Skeletal muscle satellite cell (primary cell): Measurements from ENCODE around the gene ANXA3.

ENCODE experiments used
- H3K27me3 ChIP-seq: 2 replicates; pipeline ENCODE4 v1.7.0; 2013; ENCODE audit warnings: low read length; ENCODE audit not compliant: control insufficient read depth, insufficient read depth
- H3K36me3 ChIP-seq: 2 replicates; pipeline ENCODE4 v1.7.0; 2013; ENCODE audit warnings: mild to moderate bottlenecking, control low read depth, low read length; ENCODE audit not compliant: insufficient read depth
- H3K4me1 ChIP-seq: 2 replicates; pipeline ENCODE4 v1.7.0; 2013; ENCODE audit warnings: low read length; ENCODE audit not compliant: control insufficient read depth, insufficient read depth
- H3K4me2 ChIP-seq: 2 replicates; pipeline ENCODE4 v1.7.0; 2013; ENCODE audit warnings: mild to moderate bottlenecking, low read length
- H3K4me3 ChIP-seq: 2 replicates; pipeline ENCODE4 v1.7.0; 2013; ENCODE audit warnings: low read length
- H3K9ac ChIP-seq: 2 replicates; pipeline ENCODE4 v1.7.0; 2013; ENCODE audit warnings: mild to moderate bottlenecking, low read depth, low read length, moderate library complexity
- H3K9me3 ChIP-seq: replicated peaks from 2 replicates; pipeline ENCODE4 v1.7.0; 2013; ENCODE audit warnings: mild to moderate bottlenecking, control low read depth, low read length

ANXA3 gene

GRCh38 chr4:78603384-78603783 is 51.8 kb downstream of the ANXA3 start:
- no peak overlapping the region for H3K9ac ChIP-seq
- no peaks in the 10 kb centered on the region for H3K4me1 ChIP-seq
- no peak overlapping the region for H3K4me2 ChIP-seq
- H3K9me3 ChIP-seq: no peaks in the 10 kb centered on the region
- no peak overlapping the region for H3K4me3 ChIP-seq
- no peaks in the 10 kb centered on the region for H3K27me3 ChIP-seq
- no peaks in the 10 kb centered on the region for H3K36me3 ChIP-seq

GRCh38 chr4:78604988-78605387 is 53.4 kb downstream of the ANXA3 start:
- no peak overlapping the region for H3K4me2 ChIP-seq
- no peak overlapping the region for H3K4me3 ChIP-seq
- no peaks in the 10 kb centered on the region for H3K9me3 ChIP-seq
- no peak overlapping the region for H3K9ac ChIP-seq
- peaks cover under 1% of the 10 kb centered on the region for H3K4me1 ChIP-seq
- H3K36me3 ChIP-seq: no peaks in the 10 kb centered on the region
- no peaks in the 10 kb centered on the region for H3K27me3 ChIP-seq

- H3K9me3 ChIP-seq: no peaks in the 10 kb centered on the region
- H3K4me1 ChIP-seq: peaks cover 11% of the 10 kb centered on the region
- H3K27me3 ChIP-seq: no peaks in the 10 kb centered on the region
- no peak overlapping the region for H3K9ac ChIP-seq
- no peak overlapping the region for H3K4me3 ChIP-seq
- no peak overlapping the region for H3K4me2 ChIP-seq
- no peaks in the 10 kb centered on the region for H3K36me3 ChIP-seq
Measured at GRCh38 chr4:78606035-78606434, 54.5 kb downstream of the ANXA3 start.

- peaks cover 13% of the 10 kb centered on the region for H3K4me1 ChIP-seq
- no peaks in the 10 kb centered on the region for H3K9me3 ChIP-seq
- no peaks in the 10 kb centered on the region for H3K27me3 ChIP-seq
- H3K4me2 ChIP-seq: no peak overlapping the region
- no peaks in the 10 kb centered on the region for H3K36me3 ChIP-seq
- H3K9ac ChIP-seq: no peak overlapping the region
- H3K4me3 ChIP-seq: no peak overlapping the region
Measured at GRCh38 chr4:78606530-78607095, 55.0 kb downstream of the ANXA3 start.

- no peaks in the 10 kb centered on the region for H3K27me3 ChIP-seq
- no peaks in the 10 kb centered on the region for H3K36me3 ChIP-seq
- no peak overlapping the region for H3K9ac ChIP-seq
- H3K4me1 ChIP-seq: peaks cover 13% of the 10 kb centered on the region
- H3K4me2 ChIP-seq: no peak overlapping the region
- no peak overlapping the region for H3K4me3 ChIP-seq
- no peaks in the 10 kb centered on the region for H3K9me3 ChIP-seq
Measured at GRCh38 chr4:78608684-78609083, 57.1 kb downstream of the ANXA3 start.

GRCh38 chr4:78609580-78609979 is 58.0 kb downstream of the ANXA3 start:
- peaks cover 13% of the 10 kb centered on the region for H3K4me1 ChIP-seq
- no peaks in the 10 kb centered on the region for H3K9me3 ChIP-seq
- no peaks in the 10 kb centered on the region for H3K27me3 ChIP-seq
- H3K9ac ChIP-seq: no peak overlapping the region
- H3K4me2 ChIP-seq: no peak overlapping the region
- no peaks in the 10 kb centered on the region for H3K36me3 ChIP-seq
- H3K4me3 ChIP-seq: no peak overlapping the region

GRCh38 chr4:78610546-78611214 is 59.1 kb downstream of the ANXA3 start:
- no peaks in the 10 kb centered on the region for H3K36me3 ChIP-seq
- H3K4me2 ChIP-seq: no peak overlapping the region
- H3K4me1 ChIP-seq: peaks cover 13% of the 10 kb centered on the region
- H3K27me3 ChIP-seq: no peaks in the 10 kb centered on the region
- no peak overlapping the region for H3K4me3 ChIP-seq
- no peak overlapping the region for H3K9ac ChIP-seq
- no peaks in the 10 kb centered on the region for H3K9me3 ChIP-seq

GRCh38 chr4:78611215-78611558 is 59.6 kb downstream of the ANXA3 start:
- no peaks in the 10 kb centered on the region for H3K9me3 ChIP-seq
- H3K4me3 ChIP-seq: no peak overlapping the region
- H3K4me2 ChIP-seq: no peak overlapping the region

GRCh38 chr4:78612398-78613178 is 61.0 kb downstream of the ANXA3 start:
- H3K9me3 ChIP-seq: no peaks in the 10 kb centered on the region
- no peak overlapping the region for H3K4me2 ChIP-seq
- H3K4me1 ChIP-seq: peaks cover 19% of the 10 kb centered on the region
- no peak overlapping the region for H3K9ac ChIP-seq
- H3K4me3 ChIP-seq: no peak overlapping the region
- H3K36me3 ChIP-seq: no peaks in the 10 kb centered on the region
- H3K27me3 ChIP-seq: no peaks in the 10 kb centered on the region

More at GRCh38 chr4:78611215-78611558, 59.6 kb downstream of the ANXA3 start:
- Histone ChIP-seq H3K36me3 (no peaks in the 10 kb centered on the region), H3K27me3 (no peaks in the 10 kb centered on the region), H3K4me1 (peaks cover 17% of the 10 kb centered on the region), H3K9ac (no peak overlapping the region)

- no peaks in the 10 kb centered on the region for H3K9me3 ChIP-seq
- no peaks in the 10 kb centered on the region for H3K36me3 ChIP-seq
- no peak overlapping the region for H3K4me3 ChIP-seq
- no peaks in the 10 kb centered on the region for H3K27me3 ChIP-seq
- no peak overlapping the region for H3K9ac ChIP-seq
- no peak overlapping the region for H3K4me2 ChIP-seq
- peaks cover 19% of the 10 kb centered on the region for H3K4me1 ChIP-seq
Measured at GRCh38 chr4:78613522-78614321, 62.2 kb downstream of the ANXA3 start.

- Histone ChIP-seq H3K27me3 (no peaks in the 10 kb centered on the region), H3K4me3 (no peak overlapping the region), H3K4me1 (peaks cover 8% of the 10 kb centered on the region), H3K9me3 (no peaks in the 10 kb centered on the region), H3K9ac (no peak overlapping the region), H3K36me3 (no peaks in the 10 kb centered on the region), H3K4me2 (no peak overlapping the region)
Measured at GRCh38 chr4:78616046-78616498, 64.5 kb downstream of the ANXA3 start.
